HepG2 (cell line): ENCODE measurements around the gene PPP2R5B. TPM values are rescaled to one million over a fixed set of nuclear protein-coding genes. Genes with fewer than 3 reads are reported as not detected.

Experiments used
- AGO1 ChIP-seq: fragments of 200-400 bp; formaldehyde crosslinking; IDR thresholded peaks from 2 replicates; pipeline ENCODE4 v1.6.1; 2017; ENCODE audit warnings: mild to moderate bottlenecking, low read depth, low read length, moderate library complexity; ENCODE audit not compliant: poor library complexity, severe bottlenecking
- ATF7 ChIP-seq, 2 experiments: fragments of 450-650 bp in 1 of 2; sonication (generic) in 1 of 2; formaldehyde crosslinking in 1 of 2; IDR thresholded peaks; 2 replicates each; pipeline versions ENCODE4 v1.4.0 to v1.6.1; 2016 to 2020; ENCODE audit warnings: antibody characterized with exemption in 1 of 2, mild to moderate bottlenecking in 1 of 2, missing genetic modification reagents in 1 of 2
- CAMTA2 ChIP-seq: sonication (generic); formaldehyde crosslinking; IDR thresholded peaks from 2 replicates; pipeline ENCODE4 v1.4.0; 2020; ENCODE audit warnings: mild to moderate bottlenecking, missing genetic modification reagents, borderline replicate concordance
- CEBPB ChIP-seq: IDR thresholded peaks from 2 replicates; pipeline ENCODE4 v1.6.1; 2011; ENCODE audit warnings: low read depth, low read length, improper control_type of control experiment, borderline replicate concordance
- CEBPG ChIP-seq: IDR thresholded peaks from 2 replicates; pipeline ENCODE4 v1.6.1; 2016
- EED ChIP-seq: sonication (generic); formaldehyde crosslinking; IDR thresholded peaks from 2 replicates; pipeline ENCODE4 v1.5.0; 2020; ENCODE audit warnings: mild to moderate bottlenecking, missing genetic modification reagents
- HNRNPL ChIP-seq: fragments of 200-400 bp; formaldehyde crosslinking; IDR thresholded peaks from 2 replicates; pipeline ENCODE4 v1.6.1; 2017; ENCODE audit warnings: mild to moderate bottlenecking, low read depth, low read length
- HOXA5 ChIP-seq: sonication (generic); formaldehyde crosslinking; IDR thresholded peaks from 2 replicates; pipeline ENCODE4 v1.4.0; 2020; ENCODE audit warnings: missing genetic modification reagents
- HOXA9 ChIP-seq: sonication (generic); formaldehyde crosslinking; IDR thresholded peaks from 2 replicates; pipeline ENCODE4 v1.8.1; 2022; ENCODE audit warnings: missing genetic modification reagents, mild to moderate bottlenecking, moderate library complexity, borderline replicate concordance
- MED13 ChIP-seq: sonication (generic); formaldehyde crosslinking; IDR thresholded peaks from 2 replicates; pipeline ENCODE4 v1.5.0; 2020; ENCODE audit warnings: missing genetic modification reagents
- MIER3 ChIP-seq: IDR thresholded peaks from 2 replicates; pipeline ENCODE4 v1.6.1; 2016; ENCODE audit warnings: missing compliant biosample characterization, borderline replicate concordance
- MZF1 ChIP-seq: sonication (generic); formaldehyde crosslinking; IDR thresholded peaks from 2 replicates; pipeline ENCODE4 v1.8.1; 2023; ENCODE audit warnings: mild to moderate bottlenecking, missing genetic modification reagents, borderline replicate concordance
- NRL ChIP-seq: sonication (generic); formaldehyde crosslinking; IDR thresholded peaks from 2 replicates; pipeline ENCODE4 v1.5.0; 2020; ENCODE audit warnings: missing genetic modification reagents, mild to moderate bottlenecking, moderate library complexity, borderline replicate concordance
- RAD21 ChIP-seq: fragments of 450-650 bp; formaldehyde crosslinking; IDR thresholded peaks from 2 replicates; pipeline ENCODE4 v1.5.0; 2020; ENCODE audit warnings: mild to moderate bottlenecking
- SETDB1 ChIP-seq: sonication (generic); formaldehyde crosslinking; IDR thresholded peaks from 2 replicates; pipeline ENCODE4 v1.5.1; 2020; ENCODE audit warnings: missing genetic modification reagents, mild to moderate bottlenecking, borderline replicate concordance
- ZBTB20 ChIP-seq: sonication (generic); formaldehyde crosslinking; IDR thresholded peaks from 2 replicates; pipeline ENCODE4 v1.8.1; 2023; ENCODE audit warnings: missing genetic modification reagents, low read depth, mild to moderate bottlenecking, borderline replicate concordance
- ZMYM2 ChIP-seq: sonication (generic); formaldehyde crosslinking; IDR thresholded peaks from 2 replicates; pipeline ENCODE4 v1.8.0; 2022; ENCODE audit warnings: mild to moderate bottlenecking, missing genetic modification reagents
- ZNF318 ChIP-seq: sonication (generic); formaldehyde crosslinking; IDR thresholded peaks from 2 replicates; pipeline ENCODE4 v1.4.0; 2020; ENCODE audit warnings: mild to moderate bottlenecking, missing genetic modification reagents
- ZNF724P ChIP-seq: sonication (generic); formaldehyde crosslinking; IDR thresholded peaks from 2 replicates; pipeline ENCODE4 v1.8.0; 2022; ENCODE audit warnings: missing genetic modification reagents, borderline replicate concordance
- ZNF788 ChIP-seq: sonication (generic); formaldehyde crosslinking; IDR thresholded peaks from 2 replicates; pipeline ENCODE4 v1.5.0; 2020; ENCODE audit warnings: mild to moderate bottlenecking, missing genetic modification reagents, borderline replicate concordance
- polyA plus RNA-seq, 8 experiments: library from polyadenylated mRNA; depleted of rRNA in 3 of 8; stranded (reverse) in 7 of 8; unstranded in 1 of 8; fragments of >200 nt; fragmentation: Illumina TruSeq in 4 of 8; extraction: Trizol in 4 of 8; gene quantifications; 2 replicates each; pipeline versions ENCODE4 v1.2.1 to v1.2.3, GENCODE V29; 2011 to 2016; ENCODE audit warnings: low read depth in 4 of 8, missing spikeins in 1 of 8, mixed read lengths in 1 of 8; ENCODE audit not compliant: insufficient read depth in 1 of 8
- total RNA-seq, 5 experiments: library from RNA; depleted of rRNA; stranded (reverse); fragments of >200 nt; fragmentation: Illumina TruSeq; extraction: Trizol; gene quantifications; 2 replicates each; pipeline ENCODE4 v1.2.3, GENCODE V29; 2016; ENCODE audit warnings: low read depth in 1 of 5

PPP2R5B gene
- total and polyA plus RNA-seq, 2 of the 13 experiments (the other 11 are each of a cell fraction or from before 2014, with no cell fraction given) = 2.3 to 8.3 TPM

GRCh38 chr11:64888729-64889511, 35.6 kb upstream of the PPP2R5B start (continued):
- peak; percentile 29; the same call in 1 of the 2 replicates for TF ChIP-seq ZMYM2
- no peak for TF ChIP-seq AGO1
- TF ChIP-seq NRL (CRISPR knock-in tag) = no peak; the same call in 1 of the 2 replicates
- no peak for TF ChIP-seq CEBPG (CRISPR knock-in tag)
- no peak for TF ChIP-seq HOXA5 (CRISPR knock-in tag)
- no peak for TF ChIP-seq MZF1 (CRISPR knock-in tag)
- TF ChIP-seq SETDB1 (CRISPR knock-in tag) = no peak
- no peak for TF ChIP-seq MIER3 (CRISPR knock-in tag)
- TF ChIP-seq EED (CRISPR knock-in tag) = 0 out of 2 replicates have a peak, but pooled peaks have one; percentile 30
- TF ChIP-seq ZBTB20 = no peak
- no peak for TF ChIP-seq ATF7 (IDR thresholded peaks at IDR 0.05)
- TF ChIP-seq ATF7 (CRISPR knock-in tag; IDR thresholded peaks at IDR 0.05) = no peak
- no peak for TF ChIP-seq HNRNPL
- no peak for TF ChIP-seq MED13
- TF ChIP-seq HOXA9 (CRISPR knock-in tag) = no peak
- 0 out of 2 replicates have a peak, but pooled peaks have one; percentile 70 for TF ChIP-seq ZNF724P (CRISPR knock-in tag)
- no peak for TF ChIP-seq CAMTA2 (CRISPR knock-in tag)
- 0 out of 2 replicates have a peak, but pooled peaks have one; percentile 52 for TF ChIP-seq ZNF318 (CRISPR knock-in tag)
- TF ChIP-seq CEBPB = no peak
- TF ChIP-seq RAD21 (CRISPR knock-in tag) = no peak
- TF ChIP-seq ZNF788 (CRISPR knock-in tag) = 0 out of 2 replicates have a peak, but pooled peaks have one; percentile 4
